ENCODE measurements around the gene GPSM3. TPM values are rescaled to one million over a fixed set of nuclear protein-coding genes. Genes with fewer than 3 reads are reported as not detected.

GPSM3 gene
- total and polyA plus RNA-seq, 2 donors (not counting 3 experiments of a cell fraction or from before 2014, with no cell fraction given), result 19.5 to 21.6 TPM

- no peak for TF ChIP-seq POLR2AphosphoS5 (IDR thresholded peaks at IDR 0.05; ENCODE audit: insufficient read depth, low read depth, low read length)
- TF ChIP-seq POLR2A (IDR thresholded peaks at IDR 0.05; ENCODE audit: low read depth, low read length), result peak; percentile 61
- no peak for TF ChIP-seq EZH2 (IDR thresholded peaks at IDR 0.05; ENCODE audit: borderline replicate concordance, low read depth, low read length, severe bottlenecking)
- TF ChIP-seq CTCF (IDR thresholded peaks at IDR 0.05; ENCODE audit: extremely low read depth in 1 of 2, insufficient read depth in 1 of 2, low read depth in 1 of 2, low read length in 2 of 2), result peak in 1 of 2 donors; percentile 16
- no peak for TF ChIP-seq JUN (IDR thresholded peaks at IDR 0.05; ENCODE audit: borderline replicate concordance, insufficient read depth, insufficient read length, low read depth)
- TF ChIP-seq GATA2 (IDR thresholded peaks at IDR 0.05; ENCODE audit: insufficient read depth, insufficient read length, low read depth, low read length), result no peak
- Histone ChIP-seq H3K27ac (ENCODE audit: insufficient read depth, low read depth, low read length) (peak within 1 kb of the TSS; percentile 51), H3K4me3 (replicated peaks in 1 of 3; ENCODE audit: insufficient read depth in 1 of 3, low read depth in 1 of 3, low read length in 3 of 3) (peak within 1 kb of the TSS; percentile 41 to 71 (median 60)), H3K9me3 (replicated peaks; ENCODE audit: control insufficient read depth, insufficient read depth, low read length) (no peaks in the 10 kb centered on the region), H3K27me3 (ENCODE audit: control insufficient read depth in 2 of 2, insufficient read depth in 2 of 2, low read length in 2 of 2) (peaks cover 4 to 5% of the 10 kb centered on the region in 2 experiments), H3K9ac (replicated peaks; ENCODE audit: extremely low read depth, insufficient read depth, low read length) (peak within 1 kb of the TSS; percentile 64), H3K4me1 (ENCODE audit: control insufficient read depth, extremely low read depth, insufficient read depth, low read length) (peaks cover 24% of the 10 kb centered on the region), H3K4me2 (ENCODE audit: insufficient read depth, low read length) (peak within 1 kb of the TSS; percentile 40), H3K79me2 (ENCODE audit: control insufficient read depth, insufficient read depth, low read length) (peaks cover 4% of the 10 kb centered on the region), H2AFZ (ENCODE audit: low read depth, low read length) (peak within 1 kb of the TSS; percentile 76), H3K9me1 (replicated peaks; ENCODE audit: control insufficient read depth, extremely low read depth, insufficient read depth, low read length) (no peaks in the 10 kb centered on the region), H4K20me1 (replicated peaks; ENCODE audit: control insufficient read depth, extremely low read depth, insufficient read depth, low read length) (no peaks in the 10 kb centered on the region), H3K36me3 (ENCODE audit: control insufficient read depth in 2 of 2, extremely low read depth in 1 of 2, insufficient read depth in 2 of 2, low read length in 2 of 2) (peaks cover 0 to 7% of the 10 kb centered on the region in 2 experiments)
- CTCF ChIA-PET, result interaction anchor here (0.7 to 1.2 kb wide), 6 partner anchors 12 to 42 kb away, joined by 3 to 7 read pairs (median 4); no protein-coding TSS in a partner anchor
- TSS peak; percentile 32 for BruUV-seq (replicated peaks)
- POLR2A ChIA-PET, result no interaction called here
- FAIRE-seq (peak; percentile 93), DNase-seq (ENCODE audit: low read depth, low spot score) (peak; percentile 94)
- dilution Hi-C loops (cut with MboI; ENCODE audit: extremely low pct_ligation_motif_present, low sequenced_read_pairs), result no loop called here
- intact Hi-C loops (cut with micrococcal nuclease), result loop anchor here (1.0 kb wide), 4 partner anchors 22 to 41 kb away; partner anchors contain the start of genes AGPAT1 and FKBPL
Observed at GRCh38 chr6:32153564-32154513, 38.6 kb downstream of the GPSM3 start, which contains the start of gene PPT2. TSS of gene PPT2 (plus strand) at chr6:32154141. CDS start at chr6:32154595, 454 bp downstream.
